ENCODE measurements around the gene SPAG6.
"Not testable (repeated sequence)": the region's sequence is repeated elsewhere in the genome, so short reads cannot be mapped to it uniquely, and the experiment has no call there.

Gene SPAG6

GRCh38 chr10:22372298-22372697, 27.0 kb downstream of the SPAG6 start:
- DNase-seq (ENCODE audit: low read depth, low spot score) = no peak

GRCh38 chr10:22372917-22373316, 27.6 kb downstream of the SPAG6 start:
- no peak for DNase-seq (ENCODE audit: low read depth, low spot score)

GRCh38 chr10:22374489-22375126, 29.3 kb downstream of the SPAG6 start:
- no peak for DNase-seq (ENCODE audit: low read depth, low spot score)

GRCh38 chr10:22379059-22379458, 33.8 kb downstream of the SPAG6 start:
- DNase-seq (ENCODE audit: low read depth, low spot score) = peak; percentile 7

GRCh38 chr10:22381262-22381661, 36.0 kb downstream of the SPAG6 start:
- no peak for DNase-seq (ENCODE audit: low read depth, low spot score)

- no peak for DNase-seq (ENCODE audit: low read depth, low spot score)
Measured at GRCh38 chr10:22386503-22386902, 41.2 kb downstream of the SPAG6 start.

GRCh38 chr10:22389856-22390589, 44.7 kb downstream of the SPAG6 start:
- no peak for DNase-seq (ENCODE audit: low read depth, low spot score)

- DNase-seq (ENCODE audit: low read depth, low spot score) = no peak
Measured at GRCh38 chr10:22391600-22391999, 46.3 kb downstream of the SPAG6 start.

- not testable (repeated sequence) for DNase-seq (ENCODE audit: low read depth, low spot score)
Measured at GRCh38 chr10:22396195-22396594, 50.9 kb downstream of the SPAG6 start.

- DNase-seq (ENCODE audit: low read depth, low spot score) = not testable (repeated sequence)
Measured at GRCh38 chr10:22406916-22407315, 61.6 kb downstream of the SPAG6 start.

GRCh38 chr10:22410394-22410793, 65.1 kb downstream of the SPAG6 start:
- DNase-seq (ENCODE audit: low read depth, low spot score) = no peak

GRCh38 chr10:22410846-22411245, 65.5 kb downstream of the SPAG6 start:
- DNase-seq (ENCODE audit: low read depth, low spot score) = no peak

- no peak for DNase-seq (ENCODE audit: low read depth, low spot score)
Measured at GRCh38 chr10:22414146-22414545, 68.8 kb downstream of the SPAG6 start.

GRCh38 chr10:22415072-22415471, 69.8 kb downstream of the SPAG6 start:
- no peak for DNase-seq (ENCODE audit: low read depth, low spot score)

GRCh38 chr10:22417736-22418268, 72.5 kb downstream of the SPAG6 start:
- no peak for DNase-seq (ENCODE audit: low read depth, low spot score)

GRCh38 chr10:22420787-22421517, 75.7 kb downstream of the SPAG6 start:
- DNase-seq (ENCODE audit: low read depth, low spot score) = no peak

- DNase-seq (ENCODE audit: low read depth, low spot score) = no peak
Measured at GRCh38 chr10:22426653-22427052, 81.4 kb downstream of the SPAG6 start.

- DNase-seq (ENCODE audit: low read depth, low spot score) = no peak
Measured at GRCh38 chr10:22427101-22427500, 81.8 kb downstream of the SPAG6 start.

- no peak for DNase-seq (ENCODE audit: low read depth, low spot score)
Measured at GRCh38 chr10:22427890-22428571, 82.7 kb downstream of the SPAG6 start.

- no peak for DNase-seq (ENCODE audit: low read depth, low spot score)
Measured at GRCh38 chr10:22429146-22429545, 83.8 kb downstream of the SPAG6 start.

GRCh38 chr10:22429981-22430421, 84.7 kb downstream of the SPAG6 start:
- no peak for DNase-seq (ENCODE audit: low read depth, low spot score)

- DNase-seq (ENCODE audit: low read depth, low spot score) = no peak
Measured at GRCh38 chr10:22433875-22434274, 88.6 kb downstream of the SPAG6 start.

Measured in iPS DF 19.7 (cell line).